SK-N-SH (cell line): ENCODE measurements around the gene KANSL2. TPM values are rescaled to one million over a fixed set of nuclear protein-coding genes. Genes with fewer than 3 reads are reported as not detected.

Experiments
- CTCF ChIA-PET: fragments of 300-600, 350-600 bp; formaldehyde crosslinking; extraction: SDS; loops from one replicate; lab custom pipeline; 2021; lab: Yijun Ruan, JAX
- POLR2A ChIA-PET: fragments of 350-600 bp; sonication (Branson Sonifier 250); formaldehyde crosslinking; extraction: SDS; loops from one replicate; lab custom pipeline; 2020; ENCODE audit warnings: antibody characterized with exemption, inconsistent platforms; lab: Yijun Ruan, JAX
- DNase-seq: peaks from one replicate; pipeline ENCODE4 v3.0.0; 2012
- H2AFZ ChIP-seq: fragments of 200-600 bp; sonication (generic); 2 replicates; pipeline ENCODE4 v1.8.1; 2016; ENCODE audit warnings: antibody characterized with exemption, mild to moderate bottlenecking, low read depth
- H3F3A ChIP-seq: fragments of 200-600 bp; sonication (generic); replicated peaks from 2 replicates; pipeline ENCODE3; 2016; ENCODE audit warnings: antibody characterized with exemption, mild to moderate bottlenecking; ENCODE audit not compliant: insufficient read depth
- H3K27ac ChIP-seq, 2 experiments: fragments of 200-500 bp in 1 of 2; fragments of 200-600 bp in 1 of 2; sonication (Bioruptor generic) in 1 of 2; sonication (generic), shearing (Covaris generic) in 1 of 2; 2 replicates each; pipeline versions ENCODE4 v1.5.1 to v1.6.1; 2014 to 2016; ENCODE audit warnings: low read depth in 2 of 2, inconsistent platforms in 1 of 2, low read length in 1 of 2, mild to moderate bottlenecking in 1 of 2, mixed read lengths in 1 of 2
- H3K27me3 ChIP-seq: fragments of 200-600 bp; sonication (generic), shearing (Covaris generic); 2 replicates; pipeline ENCODE4 v1.6.1; 2016; ENCODE audit warnings: mixed run types; ENCODE audit not compliant: insufficient read depth
- H3K36me3 ChIP-seq, 2 experiments: fragments of 200-500 bp in 1 of 2; fragments of 200-600 bp in 1 of 2; sonication (Bioruptor generic) in 1 of 2; sonication (generic) in 1 of 2; replicated peaks in 1 of 2; 2 replicates each; pipeline versions ENCODE3 to v1.5.1; 2014 to 2016; ENCODE audit warnings: low read length in 1 of 2, mild to moderate bottlenecking in 1 of 2; ENCODE audit not compliant: insufficient read depth in 2 of 2, control insufficient read depth in 1 of 2
- H3K4me1 ChIP-seq, 2 experiments: fragments of 200-500 bp in 1 of 2; fragments of 200-600 bp in 1 of 2; sonication (Bioruptor generic) in 1 of 2; sonication (generic), shearing (Covaris generic) in 1 of 2; 2 replicates each; pipeline versions ENCODE4 v1.5.1 to v1.6.1; 2014 to 2016; ENCODE audit warnings: low read depth in 1 of 2, low read length in 1 of 2, mixed run types in 1 of 2; ENCODE audit not compliant: insufficient read depth in 2 of 2, control insufficient read depth in 1 of 2
- H3K4me2 ChIP-seq: fragments of 200-600 bp; sonication (generic), shearing (Covaris generic); 2 replicates; pipeline ENCODE4 v1.6.1; 2017; ENCODE audit warnings: mixed run types
- H3K4me3 ChIP-seq, 2 experiments: fragments of 200-500 bp in 1 of 2; fragments of 200-600 bp in 1 of 2; sonication (Bioruptor generic) in 1 of 2; sonication (generic), shearing (Covaris generic) in 1 of 2; 2 replicates each; pipeline versions ENCODE4 v1.5.1 to v1.8.1; 2014 to 2016; ENCODE audit warnings: low read depth in 2 of 2, inconsistent platforms in 1 of 2, low read length in 1 of 2, mild to moderate bottlenecking in 1 of 2, mixed read lengths in 1 of 2, moderate library complexity in 1 of 2
- H3K79me2 ChIP-seq: fragments of 200-600 bp; sonication (generic); 2 replicates; pipeline ENCODE4 v1.8.1; 2017; ENCODE audit warnings: mild to moderate bottlenecking; ENCODE audit not compliant: insufficient read depth
- H3K9ac ChIP-seq: fragments of 200-600 bp; sonication (generic); 2 replicates; pipeline ENCODE4 v1.6.1; 2017; ENCODE audit warnings: mixed run types
- H3K9me2 ChIP-seq: fragments of 200-600 bp; sonication (generic); 2 replicates; pipeline ENCODE4 v1.6.1; 2017; ENCODE audit warnings: mixed run types
- H3K9me3 ChIP-seq: fragments of 200-600 bp; sonication (generic); 2 replicates; pipeline ENCODE4 v1.6.1; 2017; ENCODE audit warnings: mixed run types, mild to moderate bottlenecking, moderate library complexity
- H4K20me1 ChIP-seq: fragments of 200-600 bp; sonication (generic); 2 replicates; pipeline ENCODE4 v1.6.1; 2017; ENCODE audit warnings: mild to moderate bottlenecking, mixed run types; ENCODE audit not compliant: insufficient read depth
- ELF1 ChIP-seq: IDR thresholded peaks from 2 replicates; pipeline ENCODE4 v1.4.0; 2012
- FOSL2 ChIP-seq: IDR thresholded peaks from 2 replicates; pipeline ENCODE4 v1.4.0; 2012; ENCODE audit warnings: low read depth, mild to moderate bottlenecking, moderate library complexity, borderline replicate concordance
- FOXM1 ChIP-seq: IDR thresholded peaks from 2 replicates; pipeline ENCODE4 v1.4.0; 2012; ENCODE audit warnings: low read depth, mild to moderate bottlenecking
- GATA2 ChIP-seq: sonication (generic); formaldehyde crosslinking; IDR thresholded peaks from 2 replicates; pipeline ENCODE4 v1.5.0; 2020; ENCODE audit warnings: mild to moderate bottlenecking, missing genetic modification reagents
- JUND ChIP-seq: IDR thresholded peaks from 2 replicates; pipeline ENCODE4 v1.4.0; 2012
- MXI1 ChIP-seq: IDR thresholded peaks from 2 replicates; pipeline ENCODE4 v1.6.1; 2012; ENCODE audit warnings: mild to moderate bottlenecking, low read depth, low read length, improper control_type of control experiment
- NFIC ChIP-seq: IDR thresholded peaks from 2 replicates; pipeline ENCODE4 v1.4.0; 2012; ENCODE audit warnings: borderline replicate concordance
- NRF1 ChIP-seq: IDR thresholded peaks from 2 replicates; pipeline ENCODE4 v1.6.1; 2012; ENCODE audit warnings: low read depth, mild to moderate bottlenecking, low read length
- RCOR1 ChIP-seq: fragments of 150-350 bp; IDR thresholded peaks from 2 replicates; pipeline ENCODE4 v1.6.1; 2017; ENCODE audit warnings: antibody characterized with exemption, low read length
- RFX5 ChIP-seq: IDR thresholded peaks from 2 replicates; pipeline ENCODE4 v1.6.1; 2012; ENCODE audit warnings: mild to moderate bottlenecking, improper control_type of control experiment, low read length
- RXRA ChIP-seq: IDR thresholded peaks from 2 replicates; pipeline ENCODE4 v1.4.0; 2012; ENCODE audit warnings: low read depth, mild to moderate bottlenecking, borderline replicate concordance
- SIN3A ChIP-seq: IDR thresholded peaks from 2 replicates; pipeline ENCODE4 v1.6.1; 2012; ENCODE audit warnings: low read depth, mild to moderate bottlenecking, low read length, moderate library complexity, borderline replicate concordance
- SMC3 ChIP-seq: IDR thresholded peaks from 2 replicates; pipeline ENCODE4 v1.6.1; 2012; ENCODE audit warnings: low read depth, low read length, improper control_type of control experiment
- TCF12 ChIP-seq: IDR thresholded peaks from 2 replicates; pipeline ENCODE4 v1.4.0; 2012
- WGBS: methylation state at CpG from one replicate; pipeline ENCODE4 v1.1.6; 2017; ENCODE audit warnings: low lambda C conversion rate; 5-methylcytosine and 5-hydroxymethylcytosine counted together
- polyA plus RNA-seq, 3 experiments: library from polyadenylated mRNA; depleted of rRNA; stranded (reverse); fragments of >200 nt; gene quantifications; 2 replicates each; pipeline ENCODE4 v1.2.3, GENCODE V29; 2012
- TF ChIP-seq, protein P1 (sequence below): IDR thresholded peaks from 2 replicates; pipeline ENCODE4 v1.4.0; 2012; ENCODE audit warnings: low read depth
- TF ChIP-seq, protein P2 (sequence below): IDR thresholded peaks from 2 replicates; pipeline ENCODE4; 2012
- TF ChIP-seq, protein P3 (sequence below): IDR thresholded peaks from 2 replicates; pipeline ENCODE4 v1.6.1; 2012; ENCODE audit warnings: mild to moderate bottlenecking, low read depth, low read length, moderate library complexity
- TF ChIP-seq, protein P4 (sequence below): IDR thresholded peaks from 2 replicates; pipeline ENCODE4 v1.4.0; 2012; ENCODE audit warnings: low read depth, borderline replicate concordance

KANSL2 gene
- polyA plus RNA-seq, 1 of the 3 experiments (the other 2 are of a cell fraction) = 32.8 TPM

DNA sequence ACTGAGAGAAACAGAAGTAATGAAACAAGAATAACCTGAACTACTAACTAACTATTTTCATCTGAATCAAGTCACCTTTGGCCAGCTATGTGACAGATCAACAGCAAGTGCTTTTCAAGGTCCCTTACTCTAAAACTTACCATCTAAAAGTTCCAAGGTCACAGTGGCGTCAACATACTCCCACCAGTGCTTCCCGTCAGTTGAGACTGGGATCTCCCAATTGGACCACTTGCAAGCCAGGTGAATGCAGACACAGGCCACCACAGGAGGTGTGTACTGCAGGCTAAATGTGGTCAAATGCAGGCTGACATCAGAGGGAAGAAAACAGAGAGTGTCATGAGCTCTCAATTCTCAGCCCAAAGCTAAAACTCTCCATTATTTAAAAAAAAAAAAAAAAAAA, 13.8 kb upstream of the KANSL2 start:
- Histone ChIP-seq H4K20me1 (no peaks in the 10 kb centered on the region), H2AFZ (no peak overlapping the region), H3K27me3 (no peaks in the 10 kb centered on the region), H3K9me3 (no peaks in the 10 kb centered on the region), H3K36me3 (peaks cover 71 to 80% of the 10 kb centered on the region in 2 experiments), H3K79me2 (peaks cover 76% of the 10 kb centered on the region), H3K4me2 (no peak overlapping the region), H3K27ac (no peak overlapping the region), H3K4me3 (no peak overlapping the region), H3K9me2 (no peaks in the 10 kb centered on the region), H3K9ac (no peak overlapping the region), H3K4me1 (no peaks in the 10 kb centered on the region), H3F3A (peaks cover 14% of the 10 kb centered on the region)
- WGBS = 90% methylated on average over 2 of the region's 2 CpGs
- POLR2A ChIA-PET = no interaction called here
- CTCF ChIA-PET = interaction anchor here (0.5 to 0.8 kb wide), 2 partner anchors 119 to 790 kb away, joined by 3 to 4 read pairs; no protein-coding TSS in a partner anchor
- TF ChIP-seq, protein P1, sequence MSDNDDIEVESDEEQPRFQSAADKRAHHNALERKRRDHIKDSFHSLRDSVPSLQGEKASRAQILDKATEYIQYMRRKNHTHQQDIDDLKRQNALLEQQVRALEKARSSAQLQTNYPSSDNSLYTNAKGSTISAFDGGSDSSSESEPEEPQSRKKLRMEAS = no peak
- no peak for TF ChIP-seq JUND
- TF ChIP-seq TCF12 = no peak
- no peak for TF ChIP-seq NFIC
- TF ChIP-seq FOXM1 = no peak
- no peak for DNase-seq

DNA sequence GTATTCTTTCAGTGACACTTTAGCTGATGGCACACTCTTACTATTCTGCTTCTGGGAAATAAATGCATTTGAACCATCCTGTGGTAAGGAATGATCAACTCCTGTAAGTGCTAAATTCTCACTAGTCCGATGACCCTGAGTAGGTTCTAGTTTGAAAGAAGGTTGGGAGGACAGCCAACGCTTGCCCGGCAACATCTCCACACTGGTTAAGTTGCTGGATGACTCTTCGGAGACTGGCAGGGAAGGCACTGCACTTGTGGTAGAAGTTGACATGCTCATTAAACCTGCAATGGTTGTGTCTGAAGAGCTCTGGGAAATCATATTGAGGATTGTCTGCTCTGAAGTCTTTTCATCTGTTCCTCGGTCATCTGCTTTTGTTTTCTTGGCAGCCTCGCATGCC, 12.0 kb upstream of the KANSL2 start:
- Histone ChIP-seq H3K4me1 (no peaks in the 10 kb centered on the region), H3K27me3 (no peaks in the 10 kb centered on the region), H3K9me3 (no peaks in the 10 kb centered on the region), H3K4me2 (no peak overlapping the region), H3K9me2 (no peaks in the 10 kb centered on the region), H3K79me2 (peaks cover 66% of the 10 kb centered on the region), H3K27ac (no peak overlapping the region), H3F3A (peaks cover 22% of the 10 kb centered on the region), H2AFZ (no peak overlapping the region), H4K20me1 (peaks cover 11% of the 10 kb centered on the region), H3K9ac (no peak overlapping the region), H3K36me3 (peaks cover 76 to 84% of the 10 kb centered on the region in 2 experiments), H3K4me3 (no peak overlapping the region)
- CTCF ChIA-PET = no interaction called here
- 96% methylated on average over 6 of the region's 6 CpGs for WGBS
- no peak for DNase-seq
- POLR2A ChIA-PET = no interaction called here
- TF ChIP-seq, protein P2, sequence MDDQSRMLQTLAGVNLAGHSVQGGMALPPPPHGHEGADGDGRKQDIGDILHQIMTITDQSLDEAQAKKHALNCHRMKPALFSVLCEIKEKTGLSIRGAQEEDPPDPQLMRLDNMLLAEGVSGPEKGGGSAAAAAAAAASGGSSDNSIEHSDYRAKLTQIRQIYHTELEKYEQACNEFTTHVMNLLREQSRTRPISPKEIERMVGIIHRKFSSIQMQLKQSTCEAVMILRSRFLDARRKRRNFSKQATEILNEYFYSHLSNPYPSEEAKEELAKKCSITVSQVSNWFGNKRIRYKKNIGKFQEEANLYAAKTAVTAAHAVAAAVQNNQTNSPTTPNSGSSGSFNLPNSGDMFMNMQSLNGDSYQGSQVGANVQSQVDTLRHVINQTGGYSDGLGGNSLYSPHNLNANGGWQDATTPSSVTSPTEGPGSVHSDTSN = no peak
- TF ChIP-seq RCOR1 = no peak
- TF ChIP-seq FOSL2 = no peak
- no peak for TF ChIP-seq FOXM1
- no peak for TF ChIP-seq SIN3A

DNA sequence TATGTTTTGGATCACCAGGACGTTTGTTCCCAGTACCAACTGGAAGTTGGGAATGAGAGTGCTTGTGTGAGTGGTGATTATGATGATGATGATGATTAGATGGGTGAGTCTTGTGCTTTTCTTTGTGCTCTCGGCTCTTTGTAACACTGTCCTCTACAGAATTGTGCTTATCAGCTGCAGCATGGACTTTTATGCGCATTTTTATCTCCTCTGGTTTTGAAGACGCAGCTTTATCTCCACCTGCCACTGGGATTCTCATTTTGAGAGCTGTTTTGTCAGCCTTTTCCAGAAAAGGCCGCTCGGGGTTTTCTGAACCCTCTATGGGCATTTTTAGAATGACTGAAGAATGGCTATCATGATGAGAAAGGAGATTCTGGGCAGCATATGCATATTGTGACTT, 11.5 kb upstream of the KANSL2 start:
- peaks cover 74 to 86% of the 10 kb centered on the region in 2 experiments for H3K36me3 ChIP-seq
- H3K4me1 ChIP-seq = no peaks in the 10 kb centered on the region
- H3K4me3 ChIP-seq = no peak overlapping the region
- H2AFZ ChIP-seq = no peak overlapping the region
- H3K9ac ChIP-seq = no peak overlapping the region
- H3K27ac ChIP-seq = no peak overlapping the region
- ChIA-PET CTCF (no interaction called here), POLR2A (no interaction called here)
- peaks cover 62% of the 10 kb centered on the region for H3K79me2 ChIP-seq
- peaks cover 25% of the 10 kb centered on the region for H3F3A ChIP-seq
- WGBS = 92% methylated on average over 6 of the region's 6 CpGs
- no peak for DNase-seq
- H3K27me3 ChIP-seq = no peaks in the 10 kb centered on the region
- H4K20me1 ChIP-seq = peaks cover 11% of the 10 kb centered on the region
- no peak overlapping the region for H3K4me2 ChIP-seq
- H3K9me3 ChIP-seq = no peaks in the 10 kb centered on the region
- no peaks in the 10 kb centered on the region for H3K9me2 ChIP-seq
- TF ChIP-seq SMC3 (no peak), RFX5 (no peak), ELF1 (no peak), MXI1 (no peak), GATA2 (CRISPR knock-in tag) (no peak), RCOR1 (no peak), RXRA (no peak), NRF1 (no peak)
- TF ChIP-seq, protein P3, sequence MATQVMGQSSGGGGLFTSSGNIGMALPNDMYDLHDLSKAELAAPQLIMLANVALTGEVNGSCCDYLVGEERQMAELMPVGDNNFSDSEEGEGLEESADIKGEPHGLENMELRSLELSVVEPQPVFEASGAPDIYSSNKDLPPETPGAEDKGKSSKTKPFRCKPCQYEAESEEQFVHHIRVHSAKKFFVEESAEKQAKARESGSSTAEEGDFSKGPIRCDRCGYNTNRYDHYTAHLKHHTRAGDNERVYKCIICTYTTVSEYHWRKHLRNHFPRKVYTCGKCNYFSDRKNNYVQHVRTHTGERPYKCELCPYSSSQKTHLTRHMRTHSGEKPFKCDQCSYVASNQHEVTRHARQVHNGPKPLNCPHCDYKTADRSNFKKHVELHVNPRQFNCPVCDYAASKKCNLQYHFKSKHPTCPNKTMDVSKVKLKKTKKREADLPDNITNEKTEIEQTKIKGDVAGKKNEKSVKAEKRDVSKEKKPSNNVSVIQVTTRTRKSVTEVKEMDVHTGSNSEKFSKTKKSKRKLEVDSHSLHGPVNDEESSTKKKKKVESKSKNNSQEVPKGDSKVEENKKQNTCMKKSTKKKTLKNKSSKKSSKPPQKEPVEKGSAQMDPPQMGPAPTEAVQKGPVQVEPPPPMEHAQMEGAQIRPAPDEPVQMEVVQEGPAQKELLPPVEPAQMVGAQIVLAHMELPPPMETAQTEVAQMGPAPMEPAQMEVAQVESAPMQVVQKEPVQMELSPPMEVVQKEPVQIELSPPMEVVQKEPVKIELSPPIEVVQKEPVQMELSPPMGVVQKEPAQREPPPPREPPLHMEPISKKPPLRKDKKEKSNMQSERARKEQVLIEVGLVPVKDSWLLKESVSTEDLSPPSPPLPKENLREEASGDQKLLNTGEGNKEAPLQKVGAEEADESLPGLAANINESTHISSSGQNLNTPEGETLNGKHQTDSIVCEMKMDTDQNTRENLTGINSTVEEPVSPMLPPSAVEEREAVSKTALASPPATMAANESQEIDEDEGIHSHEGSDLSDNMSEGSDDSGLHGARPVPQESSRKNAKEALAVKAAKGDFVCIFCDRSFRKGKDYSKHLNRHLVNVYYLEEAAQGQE = no peak
- TF ChIP-seq, protein P4, sequence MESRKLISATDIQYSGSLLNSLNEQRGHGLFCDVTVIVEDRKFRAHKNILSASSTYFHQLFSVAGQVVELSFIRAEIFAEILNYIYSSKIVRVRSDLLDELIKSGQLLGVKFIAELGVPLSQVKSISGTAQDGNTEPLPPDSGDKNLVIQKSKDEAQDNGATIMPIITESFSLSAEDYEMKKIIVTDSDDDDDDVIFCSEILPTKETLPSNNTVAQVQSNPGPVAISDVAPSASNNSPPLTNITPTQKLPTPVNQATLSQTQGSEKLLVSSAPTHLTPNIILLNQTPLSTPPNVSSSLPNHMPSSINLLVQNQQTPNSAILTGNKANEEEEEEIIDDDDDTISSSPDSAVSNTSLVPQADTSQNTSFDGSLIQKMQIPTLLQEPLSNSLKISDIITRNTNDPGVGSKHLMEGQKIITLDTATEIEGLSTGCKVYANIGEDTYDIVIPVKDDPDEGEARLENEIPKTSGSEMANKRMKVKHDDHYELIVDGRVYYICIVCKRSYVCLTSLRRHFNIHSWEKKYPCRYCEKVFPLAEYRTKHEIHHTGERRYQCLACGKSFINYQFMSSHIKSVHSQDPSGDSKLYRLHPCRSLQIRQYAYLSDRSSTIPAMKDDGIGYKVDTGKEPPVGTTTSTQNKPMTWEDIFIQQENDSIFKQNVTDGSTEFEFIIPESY = no peak
